Neural cell (in vitro differentiated cells): Measurements from ENCODE around the gene ELP4. TPM values are rescaled to one million over a fixed set of nuclear protein-coding genes. Genes with fewer than 3 reads are reported as not detected.

Source experiments
- H2AFZ ChIP-seq: fragments of 200-600, 300-800 bp; sonication (generic), shearing (Covaris generic); 2 replicates; pipeline ENCODE4 v1.6.0; 2014; ENCODE audit warnings: low read depth, mild to moderate bottlenecking, antibody characterized with exemption, low read length, moderate library complexity
- H3F3A ChIP-seq: fragments of 200-600 bp; shearing (Covaris generic); 2 replicates; pipeline ENCODE4 v1.6.1; 2016; ENCODE audit warnings: mild to moderate bottlenecking, moderate library complexity, mixed read lengths, antibody characterized with exemption, low read length; ENCODE audit not compliant: insufficient read depth, poor library complexity, severe bottlenecking
- H3K27ac ChIP-seq: fragments of 200-600, 300-800 bp; sonication (generic), shearing (Covaris generic); 2 replicates; pipeline ENCODE4 v1.5.1; 2014; ENCODE audit warnings: mild to moderate bottlenecking, low read length, moderate library complexity
- H3K27me3 ChIP-seq: fragments of 300-800, 200-600 bp; sonication (generic), shearing (Covaris generic); 2 replicates; pipeline ENCODE4 v1.6.0; 2014; ENCODE audit warnings: mild to moderate bottlenecking, low read depth, low read length, moderate library complexity; ENCODE audit not compliant: insufficient read depth
- H3K36me3 ChIP-seq: fragments of 300-800, 200-600 bp; sonication (generic), shearing (Covaris generic); 2 replicates; pipeline ENCODE4 v1.5.1; 2014; ENCODE audit warnings: mild to moderate bottlenecking, antibody characterized with exemption, low read length, moderate library complexity; ENCODE audit not compliant: insufficient read depth
- H3K4me2 ChIP-seq: fragments of 300-800, 200-600 bp; sonication (generic), shearing (Covaris generic); 2 replicates; pipeline ENCODE4 v1.6.0; 2014; ENCODE audit warnings: mild to moderate bottlenecking, low read length
- H3K4me3 ChIP-seq: fragments of 300-800, 200-600 bp; sonication (generic), shearing (Covaris generic); 2 replicates; pipeline ENCODE4 v1.5.1; 2014; ENCODE audit warnings: mild to moderate bottlenecking, low read length, moderate library complexity
- H3K79me2 ChIP-seq: fragments of 200-600 bp; shearing (Covaris generic); replicated peaks from 2 replicates; pipeline ENCODE4 v1.6.0; 2014; ENCODE audit warnings: mild to moderate bottlenecking, low read length, moderate library complexity; ENCODE audit not compliant: insufficient read depth
- H3K9ac ChIP-seq: fragments of 300-800, 200-600 bp; sonication (generic), shearing (Covaris generic); 2 replicates; pipeline ENCODE4 v1.6.1; 2016; ENCODE audit warnings: mild to moderate bottlenecking, low read length, mixed read lengths
- H3K9me2 ChIP-seq: fragments of 200-600 bp; shearing (Covaris generic); 2 replicates; pipeline ENCODE4 v1.6.1; 2016; ENCODE audit warnings: mild to moderate bottlenecking, low read length, mixed read lengths; ENCODE audit not compliant: insufficient read depth
- H3K9me3 ChIP-seq: fragments of 200-600, 300-800 bp; sonication (generic), shearing (Covaris generic); 2 replicates; pipeline ENCODE4 v1.6.1; 2016; ENCODE audit warnings: mild to moderate bottlenecking, mixed run types, low read length, moderate library complexity, mixed read lengths
- H4K20me1 ChIP-seq: fragments of 200-600 bp; shearing (Covaris generic); 2 replicates; pipeline ENCODE4 v1.6.1; 2016; ENCODE audit warnings: mild to moderate bottlenecking, mixed run types; ENCODE audit not compliant: insufficient read depth
- CTCF ChIP-seq: fragments of 450-650 bp; IDR thresholded peaks from 2 replicates; pipeline ENCODE4 v1.5.1; 2014; ENCODE audit warnings: antibody characterized with exemption, mild to moderate bottlenecking, moderate library complexity; ENCODE audit not compliant: poor library complexity, severe bottlenecking
- EP300 ChIP-seq: fragments of 450-650 bp; conservative IDR thresholded peaks from 2 replicates; pipeline ENCODE4 v1.6.1; 2014; ENCODE audit warnings: antibody characterized with exemption, mild to moderate bottlenecking, moderate library complexity; ENCODE audit not compliant: poor library complexity, severe bottlenecking
- EZH2 ChIP-seq: fragments of 200-600, 300-800 bp; shearing (Covaris generic), sonication (generic); IDR thresholded peaks from 2 replicates; pipeline ENCODE4 v1.6.1; 2014; ENCODE audit warnings: antibody characterized with exemption, low read length, borderline replicate concordance, mild to moderate bottlenecking; ENCODE audit not compliant: insufficient read depth, poor library complexity, severe bottlenecking
- MXI1 ChIP-seq: fragments of 450-650 bp; conservative IDR thresholded peaks from 2 replicates; pipeline ENCODE4 v1.6.1; 2014; ENCODE audit warnings: antibody characterized with exemption, mild to moderate bottlenecking; ENCODE audit not compliant: poor library complexity, severe bottlenecking
- POLR2AphosphoS5 ChIP-seq: IDR thresholded peaks from 2 replicates; pipeline ENCODE4 v1.6.1; 2012
- RAD21 ChIP-seq: fragments of 450-650 bp; conservative IDR thresholded peaks from 2 replicates; pipeline ENCODE4 v1.6.1; 2014; ENCODE audit warnings: antibody characterized with exemption, mild to moderate bottlenecking, moderate library complexity
- REST ChIP-seq: IDR thresholded peaks from 2 replicates; pipeline ENCODE4 v1.6.1; 2012; ENCODE audit warnings: borderline replicate concordance
- SMC3 ChIP-seq: fragments of 450-650 bp; conservative IDR thresholded peaks from 2 replicates; pipeline ENCODE4 v1.6.1; 2014; ENCODE audit warnings: antibody characterized with exemption, mild to moderate bottlenecking, moderate library complexity; ENCODE audit not compliant: poor library complexity
- TAF1 ChIP-seq: IDR thresholded peaks from 2 replicates; pipeline ENCODE4 v1.6.1; 2012; ENCODE audit warnings: low read depth
- polyA plus RNA-seq: library from polyadenylated mRNA; depleted of rRNA; stranded (reverse); fragments of >200 nt; gene quantifications from 2 replicates; pipeline ENCODE4 v1.2.3, GENCODE V29; 2014

ELP4 gene
- polyA plus RNA-seq, 1 donor from 2014 or later = 30.4 TPM

GRCh38 chr11:31767066-31767465 is 257.5 kb downstream of the ELP4 start (continued):
- TF ChIP-seq REST = no peak

GRCh38 chr11:31767685-31768084 is 258.1 kb downstream of the ELP4 start:
- no peak overlapping the region for H3K9ac ChIP-seq
- no peak overlapping the region for H3K4me2 ChIP-seq

More at GRCh38 chr11:31767685-31768084, 258.1 kb downstream of the ELP4 start:
- no peaks in the 10 kb centered on the region for H3K9me2 ChIP-seq
- H3K4me3 ChIP-seq = no peak overlapping the region
- no peaks in the 10 kb centered on the region for H3F3A ChIP-seq
- H3K9me3 ChIP-seq = no peaks in the 10 kb centered on the region
- no peak for TF ChIP-seq EP300
- TF ChIP-seq CTCF = no peak
- no peak for TF ChIP-seq SMC3
- no peak for TF ChIP-seq TAF1
- no peak for TF ChIP-seq REST
- no peak for TF ChIP-seq MXI1
- TF ChIP-seq EZH2 = no peak
- TF ChIP-seq POLR2AphosphoS5 = no peak
- TF ChIP-seq RAD21 = no peak
- no peaks in the 10 kb centered on the region for H3K27me3 ChIP-seq
- no peaks in the 10 kb centered on the region for H4K20me1 ChIP-seq
- H3K79me2 ChIP-seq = no peaks in the 10 kb centered on the region
- no peaks in the 10 kb centered on the region for H3K36me3 ChIP-seq
- no peak overlapping the region for H3K27ac ChIP-seq
- H2AFZ ChIP-seq = no peak overlapping the region
